Muscle of back (tissue), 13 donors: ENCODE measurements around the gene KLHL13. TPM values are rescaled to one million over a fixed set of nuclear protein-coding genes. Genes with fewer than 3 reads are reported as not detected.
"Not testable (repeated sequence)": the region's sequence is repeated elsewhere in the genome, so short reads cannot be mapped to it uniquely, and the experiment has no call there.

Source experiments
- DNase-seq, 3 donors: peaks; one replicate each; pipeline versions ENCODE4 v3.0.0 to v3.0.0-alpha.2; 2013
- long read RNA-seq, 9 donors: transcript quantifications; one replicate each; lab custom pipeline, GENCODE V29; 2026
- polyA plus RNA-seq, 10 donors: library from polyadenylated mRNA; unstranded; fragments of 120-200 nt; gene quantifications; one replicate each; pipeline ENCODE4 v1.2.1, GENCODE V29; 2013; ENCODE audit not compliant: insufficient read length in 10 of 10

KLHL13 gene, protein sequence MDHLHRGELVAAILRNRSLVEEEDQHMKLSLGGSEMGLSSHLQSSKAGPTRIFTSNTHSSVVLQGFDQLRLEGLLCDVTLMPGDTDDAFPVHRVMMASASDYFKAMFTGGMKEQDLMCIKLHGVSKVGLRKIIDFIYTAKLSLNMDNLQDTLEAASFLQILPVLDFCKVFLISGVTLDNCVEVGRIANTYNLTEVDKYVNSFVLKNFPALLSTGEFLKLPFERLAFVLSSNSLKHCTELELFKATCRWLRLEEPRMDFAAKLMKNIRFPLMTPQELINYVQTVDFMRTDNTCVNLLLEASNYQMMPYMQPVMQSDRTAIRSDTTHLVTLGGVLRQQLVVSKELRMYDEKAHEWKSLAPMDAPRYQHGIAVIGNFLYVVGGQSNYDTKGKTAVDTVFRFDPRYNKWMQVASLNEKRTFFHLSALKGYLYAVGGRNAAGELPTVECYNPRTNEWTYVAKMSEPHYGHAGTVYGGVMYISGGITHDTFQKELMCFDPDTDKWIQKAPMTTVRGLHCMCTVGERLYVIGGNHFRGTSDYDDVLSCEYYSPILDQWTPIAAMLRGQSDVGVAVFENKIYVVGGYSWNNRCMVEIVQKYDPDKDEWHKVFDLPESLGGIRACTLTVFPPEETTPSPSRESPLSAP
- 10 to 100 TPM; 42.7 to 71.5 (median 61.5) TPM for polyA plus RNA-seq
- long read RNA-seq, donor 1, transcript KLHL13-204 (7 exons, 3,256 nt), result major isoform, 5 of 10 reads
- long read RNA-seq, donor 1, partial matches to known transcripts, result 0 of 10 reads
- long read RNA-seq, donor 1, other reads (novel, unspliced or antisense), result 0 of 10 reads
- long read RNA-seq, donor 2, transcript KLHL13-204 (7 exons, 3,256 nt), result major isoform, 15 of 16 reads
- long read RNA-seq, donor 2, partial matches to known transcripts, result 0 of 16 reads
- long read RNA-seq, donor 2, other reads (novel, unspliced or antisense), result 0 of 16 reads
- long read RNA-seq, donor 3, result 0 reads
- long read RNA-seq, donor 4, transcript KLHL13-204 (7 exons, 3,256 nt), result major isoform, 7 of 7 reads
- long read RNA-seq, donor 4, partial matches to known transcripts, result 0 of 7 reads
- long read RNA-seq, donor 4, other reads (novel, unspliced or antisense), result 0 of 7 reads
- long read RNA-seq, donor 5, transcript KLHL13-204 (7 exons, 3,256 nt), result major isoform, 8 of 12 reads
- long read RNA-seq, donor 5, partial matches to known transcripts, result 0 of 12 reads
- long read RNA-seq, donor 5, other reads (novel, unspliced or antisense), result 0 of 12 reads
- long read RNA-seq, donor 6, transcript KLHL13-204 (7 exons, 3,256 nt), result major isoform, 6 of 24 reads
- long read RNA-seq, donor 6, partial matches to known transcripts, result 17 of 24 reads
- long read RNA-seq, donor 6, other reads (novel, unspliced or antisense), result 0 of 24 reads
- long read RNA-seq, donor 7, partial matches to known transcripts, result 0 of 2 reads
- long read RNA-seq, donor 7, other reads (novel, unspliced or antisense), result 0 of 2 reads
- long read RNA-seq, donor 8, partial matches to known transcripts, result 0 of 1 reads
- long read RNA-seq, donor 8, other reads (novel, unspliced or antisense), result 0 of 1 reads
- long read RNA-seq, donor 9, full-length matches to known transcripts, result 1 of 1 reads
- long read RNA-seq, donor 9, partial matches to known transcripts, result 0 of 1 reads
- long read RNA-seq, donor 9, other reads (novel, unspliced or antisense), result 0 of 1 reads

DNA sequence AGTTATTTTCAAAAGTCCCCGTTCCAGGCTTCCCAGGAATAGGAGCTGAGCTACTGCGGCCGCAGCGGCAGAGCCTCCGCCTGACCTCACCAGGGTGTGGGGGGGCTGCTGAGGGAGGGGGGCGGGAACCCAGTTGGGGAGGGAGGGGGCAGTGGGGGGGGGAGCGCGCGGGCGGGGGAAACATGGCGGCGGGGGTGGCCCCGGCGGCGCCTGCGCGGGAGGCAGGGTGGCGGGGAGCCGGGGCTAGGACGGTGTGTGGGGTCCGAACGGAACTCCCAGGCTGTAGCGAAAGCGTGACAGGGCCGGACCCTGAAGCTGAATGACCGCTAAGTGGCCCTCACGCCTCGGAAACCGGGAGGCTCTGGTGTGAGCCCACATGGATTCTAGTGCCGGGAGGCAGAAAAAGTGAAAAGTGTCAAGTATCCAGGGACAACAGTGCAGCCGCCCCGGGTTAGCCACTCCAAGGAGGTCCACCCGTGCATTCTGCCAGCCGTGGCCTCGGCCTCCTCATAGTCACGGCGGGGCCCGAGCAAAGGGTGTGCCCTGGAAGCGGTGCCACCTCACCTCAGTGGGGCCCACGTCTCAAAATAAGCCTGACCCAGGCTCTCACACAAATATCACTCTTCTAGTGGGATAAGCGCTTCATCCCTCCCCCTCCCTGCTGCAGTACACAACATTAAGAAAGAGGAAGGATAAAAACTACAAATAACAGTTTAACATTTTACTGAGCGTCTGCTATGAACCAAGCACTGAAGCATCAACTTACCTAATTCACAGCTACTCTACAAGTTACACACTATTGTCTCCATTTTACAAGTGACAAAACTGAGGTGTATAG is at the start of gene KLHL13:
KLHL13 (minus strand) TSS at position 98 of the 838 bp plus-strand sequence. CDS start 88,337 bp downstream, outside the sequence.
- DNase-seq, result peak; percentile 43 to 84 (median 63)

DNA sequence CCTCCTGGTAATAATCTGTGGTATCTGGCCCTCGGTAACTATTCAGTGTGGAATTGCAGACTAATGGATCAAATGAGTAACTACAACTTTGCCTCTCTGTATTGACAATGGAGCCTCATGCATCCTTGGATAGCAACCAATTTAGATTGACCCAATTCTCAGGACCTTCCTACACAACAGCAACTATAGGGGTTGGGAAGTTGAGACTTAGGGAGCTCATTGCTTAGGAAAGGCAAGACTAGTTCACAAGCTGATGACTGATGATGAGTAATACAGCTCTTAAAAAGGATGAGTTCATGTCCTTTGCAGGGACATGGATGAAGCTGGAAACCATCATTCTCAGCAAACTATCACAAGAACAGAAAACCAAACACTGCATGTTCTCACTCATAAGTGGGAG is 47.5 kb upstream of the KLHL13 start:
- DNase-seq, result no peak

- DNase-seq, result no peak
Observed at GRCh38 chrX:118156953-118157608, 40.5 kb upstream of the KLHL13 start.

DNA sequence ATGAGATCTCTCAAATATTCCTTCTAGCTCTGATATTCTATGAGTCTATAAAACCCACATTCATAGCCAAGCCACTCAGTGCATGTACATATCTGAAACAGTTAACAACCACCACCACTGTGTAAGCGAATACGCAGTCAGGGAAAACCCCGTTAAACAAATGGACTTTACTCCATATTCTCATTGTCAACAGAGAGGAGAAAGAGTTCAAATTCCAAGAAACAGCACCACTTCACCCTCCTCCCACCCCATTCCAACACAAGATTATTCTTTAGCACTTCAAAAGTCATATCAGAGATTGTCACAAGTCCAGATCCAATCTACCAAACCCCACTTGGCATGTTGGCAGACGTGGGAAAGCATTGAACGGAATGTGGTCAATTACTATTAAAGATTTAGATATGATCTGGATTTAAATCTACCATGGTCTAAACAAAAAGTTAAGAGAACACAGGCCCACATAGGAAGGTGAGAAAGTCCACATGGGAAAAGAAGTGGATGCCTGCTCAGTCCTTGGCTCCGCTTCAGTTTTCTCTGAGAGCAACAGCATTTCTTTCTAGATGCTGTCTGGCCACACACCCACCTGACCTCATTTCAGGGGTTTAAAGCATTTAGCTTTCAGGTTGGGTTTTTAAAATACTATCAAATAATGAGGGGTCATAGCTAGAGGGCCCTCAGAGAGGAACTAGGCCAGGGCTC is 39.8 kb upstream of the KLHL13 start:
- DNase-seq, result no peak

- DNase-seq, result peak in 2 of 3 donors; percentile 2 to 20
Observed at GRCh38 chrX:118153270-118153669, 36.7 kb upstream of the KLHL13 start.

DNA sequence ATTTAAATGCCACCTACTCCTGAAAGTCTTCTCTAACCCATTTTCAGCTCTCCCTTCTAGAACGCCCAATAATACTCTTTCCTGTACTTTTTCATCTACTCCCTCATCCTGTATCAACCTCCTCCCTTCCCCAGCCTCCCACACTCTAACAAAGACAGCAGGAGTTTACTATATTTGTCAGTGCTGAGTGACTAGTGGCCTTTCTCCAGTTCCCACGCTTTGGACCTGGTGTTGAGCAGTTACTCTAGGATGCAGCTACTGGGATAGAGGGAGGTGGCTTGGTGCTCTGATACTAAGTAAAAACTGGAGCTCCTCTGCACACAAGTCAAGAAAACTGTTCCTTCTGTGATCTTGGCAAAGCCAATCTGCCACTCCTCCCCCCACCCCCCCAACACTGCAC is 36.1 kb upstream of the KLHL13 start:
- peak in 1 of 3 donors; percentile 7 for DNase-seq

GRCh38 chrX:118148737-118149136 is 32.1 kb upstream of the KLHL13 start:
- DNase-seq, result no peak

DNA sequence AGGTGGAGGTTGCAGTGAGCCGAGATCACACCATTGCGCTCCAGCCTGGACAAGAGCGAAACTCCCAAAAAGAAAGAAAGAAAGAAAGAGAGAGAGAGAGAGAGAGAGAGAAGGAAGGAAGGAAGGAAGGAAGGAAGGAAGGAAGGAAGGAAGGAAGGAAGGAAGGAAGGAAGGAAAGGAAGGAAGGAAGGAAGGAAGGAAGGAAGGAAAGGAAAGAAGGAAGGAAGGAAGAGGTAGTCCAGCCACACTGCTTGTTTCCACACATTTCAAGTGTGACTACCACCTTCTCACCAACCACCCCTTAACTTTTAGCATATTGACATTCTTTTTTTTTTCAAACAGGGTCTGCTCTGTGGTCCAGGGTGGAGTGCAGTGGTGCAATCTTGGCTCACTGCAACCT is 31.2 kb upstream of the KLHL13 start:
- not testable (repeated sequence) for DNase-seq

GRCh38 chrX:118143578-118143977 is 27.0 kb upstream of the KLHL13 start:
- no peak for DNase-seq

- DNase-seq, result no peak
Observed at GRCh38 chrX:118131336-118131735, 14.7 kb upstream of the KLHL13 start.

- DNase-seq, result peak in 2 of 3 donors; percentile 30 to 56
Observed at GRCh38 chrX:118129681-118130080, 13.1 kb upstream of the KLHL13 start.

- DNase-seq, result no peak
Observed at GRCh38 chrX:118128724-118129123, 12.1 kb upstream of the KLHL13 start.

DNA sequence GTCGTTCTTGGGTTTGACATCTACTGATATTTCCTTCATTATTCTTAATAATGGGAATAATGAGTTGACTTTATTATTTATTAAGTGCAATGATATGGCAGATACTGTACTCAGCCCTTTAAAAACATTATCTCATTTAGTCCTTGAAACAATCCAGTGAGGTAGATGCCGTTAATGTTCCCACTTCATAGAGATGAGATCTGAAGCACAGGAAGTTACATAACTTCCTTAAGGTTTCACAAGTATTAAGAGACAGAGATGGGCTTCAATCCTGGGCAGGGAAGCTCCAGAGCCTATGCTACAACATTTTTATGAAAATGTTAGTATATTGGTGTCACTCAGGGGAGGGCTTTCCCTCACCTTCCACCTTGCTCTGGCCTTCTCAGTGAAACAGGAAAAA is 9.7 kb upstream of the KLHL13 start:
- DNase-seq, result no peak

GRCh38 chrX:118124243-118124642 is 7.6 kb upstream of the KLHL13 start:
- DNase-seq, result not testable (repeated sequence)

DNA sequence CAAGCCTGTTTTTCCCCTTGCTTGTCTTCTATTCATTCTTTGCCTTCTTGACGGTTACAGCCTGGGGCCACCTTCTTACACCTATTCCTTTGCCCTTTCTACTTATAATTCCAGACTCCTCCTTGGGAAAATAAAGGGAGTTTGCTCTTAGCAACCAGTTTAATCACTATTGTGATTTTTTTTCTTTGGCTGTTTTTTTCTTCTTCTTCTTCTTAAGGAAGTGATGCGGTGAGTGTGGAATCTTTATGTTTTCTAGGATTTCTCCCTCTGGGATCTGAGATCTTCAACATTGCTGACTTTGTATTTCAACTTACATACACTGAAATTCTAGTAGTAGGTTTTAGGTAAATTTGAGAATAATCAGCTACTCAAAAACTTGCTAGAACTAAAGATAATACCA is 1.1 kb upstream of the KLHL13 start:
- peak in 1 of 3 donors; percentile 34 for DNase-seq

- DNase-seq, result peak in 2 of 3 donors; percentile 15 to 81
Observed at GRCh38 chrX:118115953-118116712, 477 bp downstream of the KLHL13 start.

DNA sequence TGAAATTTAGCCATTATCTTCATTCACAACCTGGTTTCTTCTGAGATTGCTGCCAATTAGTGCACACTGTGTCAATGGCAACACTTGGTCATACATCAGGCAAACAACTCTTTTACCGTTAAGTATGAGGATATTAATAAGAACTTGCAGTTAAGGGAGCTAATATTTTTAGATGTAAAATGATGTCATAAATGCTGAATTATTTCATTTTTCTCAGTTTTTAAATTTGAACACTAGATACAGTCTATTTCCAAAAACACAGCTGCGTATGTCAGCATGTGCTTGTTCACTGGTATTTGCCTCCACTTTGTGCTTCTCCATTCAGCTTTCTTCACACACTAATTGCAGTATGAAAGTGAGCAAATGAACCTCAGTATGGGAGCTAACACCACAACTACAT is 1.6 kb downstream of the KLHL13 start:
- no peak for DNase-seq

DNA sequence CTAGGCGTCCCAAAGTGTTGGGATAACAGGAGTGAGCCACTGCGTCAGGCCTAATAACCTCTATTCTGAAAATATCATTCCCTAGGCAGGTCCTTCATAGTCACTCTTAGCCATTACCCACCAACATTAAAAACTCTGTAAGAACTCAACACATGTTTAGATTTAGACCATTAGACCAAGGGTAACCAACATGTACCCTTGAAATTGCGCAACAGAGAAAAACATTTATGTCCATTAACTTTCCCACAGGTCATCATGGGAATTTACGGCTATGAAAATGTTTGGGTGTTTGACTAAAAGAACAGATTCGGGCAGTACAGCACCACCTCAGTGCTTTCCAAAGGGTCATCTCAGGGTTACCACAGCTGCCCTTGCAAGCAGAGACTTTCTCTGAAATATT is 7.5 kb downstream of the KLHL13 start:
- DNase-seq, result no peak
